HEK293T (cell line): ENCODE results near the gene FAM78A.

ENCODE experiments used
- CTCF ChIA-PET: fragments of 350-600 bp; formaldehyde crosslinking; extraction: SDS; loops from one replicate; lab custom pipeline; 2021; ENCODE audit warnings: antibody characterized with exemption, inconsistent platforms; lab: Yijun Ruan, JAX
- POLR2A ChIA-PET: fragments of 350-600 bp; formaldehyde crosslinking; extraction: SDS; loops from one replicate; lab custom pipeline; 2020; ENCODE audit warnings: antibody characterized with exemption, inconsistent platforms; lab: Yijun Ruan, JAX
- DNase-seq: peaks from one replicate; pipeline ENCODE4 v3.0.0; 2012; ENCODE audit warnings: mixed read lengths; ENCODE audit errors: extremely low spot score
- ARNT ChIP-seq: fragments of 450-650 bp; IDR thresholded peaks from 2 replicates; pipeline ENCODE4 v1.6.1; 2017; ENCODE audit warnings: mild to moderate bottlenecking
- BHLHE40 ChIP-seq: fragments of 450-650 bp; IDR thresholded peaks from 2 replicates; pipeline ENCODE4 v1.6.1; 2016; ENCODE audit warnings: mild to moderate bottlenecking, moderate library complexity, borderline replicate concordance
- CTBP1 ChIP-seq: fragments of 450-650 bp; IDR thresholded peaks from 2 replicates; pipeline ENCODE4 v1.6.1; 2016; ENCODE audit warnings: borderline replicate concordance
- ELF4 ChIP-seq: fragments of 450-650 bp; IDR thresholded peaks from 2 replicates; pipeline ENCODE4 v1.6.1; 2017; ENCODE audit warnings: antibody characterized with exemption
- FOXA1 ChIP-seq: fragments of 450-650 bp; IDR thresholded peaks from 2 replicates; pipeline ENCODE4 v1.6.1; 2016; ENCODE audit warnings: mild to moderate bottlenecking
- FOXK2 ChIP-seq: fragments of 450-650 bp; IDR thresholded peaks from 2 replicates; pipeline ENCODE4 v1.6.1; 2016; ENCODE audit warnings: mild to moderate bottlenecking
- FOXM1 ChIP-seq: fragments of 450-650 bp; IDR thresholded peaks from 2 replicates; pipeline ENCODE4 v1.6.1; 2017; ENCODE audit warnings: mild to moderate bottlenecking, borderline replicate concordance
- HDGF ChIP-seq: fragments of 450-650 bp; IDR thresholded peaks from 2 replicates; pipeline ENCODE4 v1.6.1; 2017; ENCODE audit warnings: antibody characterized with exemption, borderline replicate concordance
- L3MBTL2 ChIP-seq: fragments of 450-650 bp; conservative IDR thresholded peaks from 2 replicates; pipeline ENCODE4 v1.6.1; 2016; ENCODE audit warnings: mild to moderate bottlenecking
- LEF1 ChIP-seq: fragments of 450-650 bp; IDR thresholded peaks from 2 replicates; pipeline ENCODE4 v1.6.1; 2017; ENCODE audit warnings: mild to moderate bottlenecking, borderline replicate concordance
- NFRKB ChIP-seq: fragments of 450-650 bp; IDR thresholded peaks from 2 replicates; pipeline ENCODE4 v1.6.1; 2016; ENCODE audit warnings: mild to moderate bottlenecking, moderate library complexity
- SP1 ChIP-seq: fragments of 450-650 bp; IDR thresholded peaks from 2 replicates; pipeline ENCODE4 v1.6.1; 2017
- SUZ12 ChIP-seq: fragments of 450-650 bp; IDR thresholded peaks from 2 replicates; pipeline ENCODE4 v1.6.1; 2016; ENCODE audit warnings: mild to moderate bottlenecking
- TARDBP ChIP-seq: fragments of 450-650 bp; IDR thresholded peaks from 2 replicates; pipeline ENCODE4 v1.6.1; 2016
- ZNF384 ChIP-seq: fragments of 450-650 bp; IDR thresholded peaks from 2 replicates; pipeline ENCODE4 v1.6.1; 2016
- TF ChIP-seq, protein P1 (sequence below): fragments of 450-650 bp; IDR thresholded peaks from 2 replicates; pipeline ENCODE4 v1.6.1; 2016

Gene FAM78A

GRCh38 chr9:131236761-131237160 is 39.5 kb downstream of the FAM78A start:
- TF ChIP-seq ARNT: no peak
- no peak for TF ChIP-seq SUZ12
- no peak for TF ChIP-seq LEF1
- no peak for TF ChIP-seq NFRKB
- TF ChIP-seq, protein P1, sequence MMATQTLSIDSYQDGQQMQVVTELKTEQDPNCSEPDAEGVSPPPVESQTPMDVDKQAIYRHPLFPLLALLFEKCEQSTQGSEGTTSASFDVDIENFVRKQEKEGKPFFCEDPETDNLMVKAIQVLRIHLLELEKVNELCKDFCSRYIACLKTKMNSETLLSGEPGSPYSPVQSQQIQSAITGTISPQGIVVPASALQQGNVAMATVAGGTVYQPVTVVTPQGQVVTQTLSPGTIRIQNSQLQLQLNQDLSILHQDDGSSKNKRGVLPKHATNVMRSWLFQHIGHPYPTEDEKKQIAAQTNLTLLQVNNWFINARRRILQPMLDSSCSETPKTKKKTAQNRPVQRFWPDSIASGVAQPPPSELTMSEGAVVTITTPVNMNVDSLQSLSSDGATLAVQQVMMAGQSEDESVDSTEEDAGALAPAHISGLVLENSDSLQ: no peak
- TF ChIP-seq HDGF: no peak
- no peak for TF ChIP-seq FOXA1
- TF ChIP-seq CTBP1: no peak
- TF ChIP-seq L3MBTL2: no peak
- no peak for TF ChIP-seq FOXM1
- TF ChIP-seq TARDBP: no peak
- no peak for TF ChIP-seq BHLHE40
- no peak for TF ChIP-seq FOXK2
- no peak for TF ChIP-seq ELF4
- no peak for TF ChIP-seq ZNF384
- no peak for TF ChIP-seq SP1
- ChIA-PET POLR2A (no interaction called here), CTCF (no interaction called here)
- no peak for DNase-seq

- POLR2A ChIA-PET: no interaction called here
- no peak for DNase-seq
- no peak for TF ChIP-seq ELF4
- TF ChIP-seq FOXM1: no peak
- TF ChIP-seq TARDBP: no peak
- no peak for TF ChIP-seq BHLHE40
- no peak for TF ChIP-seq FOXK2
- no peak for TF ChIP-seq HDGF
- no peak for TF ChIP-seq CTBP1
- TF ChIP-seq ARNT: no peak
- TF ChIP-seq, protein P1: no peak
- no peak for TF ChIP-seq SUZ12
- TF ChIP-seq LEF1: no peak
- no peak for TF ChIP-seq FOXA1
- no peak for TF ChIP-seq L3MBTL2
- TF ChIP-seq ZNF384: no peak
- no peak for TF ChIP-seq SP1
- no peak for TF ChIP-seq NFRKB
- CTCF ChIA-PET: no interaction called here
Measured at GRCh38 chr9:131236161-131236560, 40.1 kb downstream of the FAM78A start.

DNA sequence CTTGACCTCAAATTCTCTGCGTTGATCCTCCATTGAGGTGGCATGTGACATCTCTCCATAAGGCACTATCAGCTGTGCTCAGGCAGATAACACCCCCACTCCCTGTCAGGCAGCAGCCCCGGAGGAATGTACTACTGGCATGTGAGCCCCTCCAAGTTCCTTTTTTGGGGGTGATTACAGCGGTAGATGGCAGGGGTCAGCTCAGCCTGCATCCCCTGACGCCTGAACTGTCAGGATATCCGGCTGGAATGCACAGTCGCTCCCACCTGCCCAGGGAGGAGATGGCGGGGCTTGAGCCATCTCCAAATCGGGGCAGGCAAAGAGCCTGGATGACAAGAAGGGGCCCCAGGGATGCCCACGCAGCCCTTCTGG is 40.8 kb downstream of the FAM78A start:
- POLR2A ChIA-PET: no interaction called here
- CTCF ChIA-PET: no interaction called here
- DNase-seq: no peak
- no peak for TF ChIP-seq CTBP1
- no peak for TF ChIP-seq ARNT
- TF ChIP-seq FOXM1: no peak
- TF ChIP-seq NFRKB: no peak
- no peak for TF ChIP-seq ELF4
- no peak for TF ChIP-seq LEF1
- no peak for TF ChIP-seq ZNF384
- TF ChIP-seq HDGF: no peak
- TF ChIP-seq FOXK2: no peak
- no peak for TF ChIP-seq TARDBP
- TF ChIP-seq L3MBTL2: no peak

- ChIA-PET POLR2A (no interaction called here), CTCF (no interaction called here)
- DNase-seq: no peak
- TF ChIP-seq ARNT (no peak), FOXK2 (no peak), SP1 (no peak), BHLHE40 (no peak), FOXA1 (no peak), ELF4 (no peak)
- TF ChIP-seq, protein P1: no peak
Measured at GRCh38 chr9:131234799-131235479, 41.4 kb downstream of the FAM78A start.

DNA sequence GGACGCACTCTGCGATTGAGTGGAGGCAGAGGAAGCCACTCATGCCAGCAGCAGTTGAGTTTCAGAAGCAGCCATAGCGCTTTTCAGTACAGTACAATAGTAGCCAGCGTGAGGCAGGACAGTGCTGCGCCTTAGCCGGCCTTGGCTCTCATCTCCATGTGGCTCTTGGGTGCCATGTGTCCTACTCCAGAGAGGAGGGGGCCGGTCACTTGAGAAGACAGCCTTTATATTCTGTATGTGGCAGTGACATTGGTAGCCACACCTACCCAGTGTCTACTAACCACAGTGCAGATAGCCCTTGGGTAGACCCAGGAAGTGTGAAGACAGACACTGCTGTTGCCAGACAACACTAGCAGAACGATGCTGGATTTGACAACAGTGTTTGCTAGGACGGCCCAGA is 42.3 kb downstream of the FAM78A start:
- CTCF ChIA-PET: no interaction called here
- no peak for DNase-seq
- no peak for TF ChIP-seq CTBP1
- TF ChIP-seq SP1: no peak
- no peak for TF ChIP-seq NFRKB
- TF ChIP-seq ZNF384: no peak
- no peak for TF ChIP-seq HDGF
- no peak for TF ChIP-seq ARNT
- no peak for TF ChIP-seq FOXM1
- TF ChIP-seq FOXK2: no peak
- TF ChIP-seq BHLHE40: no peak
- no peak for TF ChIP-seq L3MBTL2
- POLR2A ChIA-PET: no interaction called here

GRCh38 chr9:131233556-131233955 is 42.8 kb downstream of the FAM78A start:
- no peak for DNase-seq
- TF ChIP-seq SUZ12 (no peak), FOXM1 (no peak), SP1 (no peak), CTBP1 (no peak), BHLHE40 (no peak)
- ChIA-PET POLR2A (no interaction called here), CTCF (no interaction called here)
